ENCODE results near the gene VCAN.

The VCAN gene

GRCh38 chr5:83469075-83469474 lies 2.5 kb upstream of the VCAN start:
- DNase-seq: no peak

- DNase-seq: no peak
Observed at GRCh38 chr5:83470526-83471404, 779 bp upstream of the VCAN start.

- DNase-seq: no peak
Observed at GRCh38 chr5:83472213-83472507, 616 bp downstream of the VCAN start.

GRCh38 chr5:83472508-83473345 lies 1.2 kb downstream of the VCAN start:
- no peak for DNase-seq

GRCh38 chr5:83473346-83474160 lies 2.0 kb downstream of the VCAN start:
- DNase-seq: no peak

- DNase-seq: no peak
Observed at GRCh38 chr5:83474161-83474796, 2.7 kb downstream of the VCAN start.

GRCh38 chr5:83474991-83475390 lies 3.4 kb downstream of the VCAN start:
- DNase-seq: no peak

GRCh38 chr5:83475391-83475863 lies 3.9 kb downstream of the VCAN start:
- DNase-seq: no peak

- DNase-seq: no peak
Observed at GRCh38 chr5:83475935-83476814, 4.6 kb downstream of the VCAN start.

GRCh38 chr5:83482961-83483360 lies 11.4 kb downstream of the VCAN start:
- no peak for DNase-seq

- DNase-seq: no peak
Observed at GRCh38 chr5:83484294-83484693, 12.8 kb downstream of the VCAN start.

- DNase-seq: no peak
Observed at GRCh38 chr5:83485842-83486241, 14.3 kb downstream of the VCAN start.

GRCh38 chr5:83487155-83487554 lies 15.6 kb downstream of the VCAN start:
- DNase-seq: no peak

- DNase-seq: no peak
Observed at GRCh38 chr5:83488271-83488670, 16.7 kb downstream of the VCAN start.

GRCh38 chr5:83488821-83489220 lies 17.3 kb downstream of the VCAN start:
- DNase-seq: no peak

- DNase-seq: no peak
Observed at GRCh38 chr5:83490203-83490602, 18.7 kb downstream of the VCAN start.

- no peak for DNase-seq
Observed at GRCh38 chr5:83492331-83492730, 20.8 kb downstream of the VCAN start.

GRCh38 chr5:83493644-83494043 lies 22.1 kb downstream of the VCAN start:
- no peak for DNase-seq

- no peak for DNase-seq
Observed at GRCh38 chr5:83494087-83494620, 22.6 kb downstream of the VCAN start.

- DNase-seq: no peak
Observed at GRCh38 chr5:83494666-83495065, 23.1 kb downstream of the VCAN start.

- no peak for DNase-seq
Observed at GRCh38 chr5:83496626-83497025, 25.1 kb downstream of the VCAN start.

Data from activated effector memory CD4-positive, alpha-beta T cell treated with Interleukin-2 at 50 U/mL for 16 hours (primary cell).